ENCODE measurements around the gene NAT16. TPM values are rescaled to one million over a fixed set of nuclear protein-coding genes. Genes with fewer than 3 reads are reported as not detected.

The NAT16 gene
- total and polyA plus RNA-seq, 2 of the 13 experiments (the other 11 are each of a cell fraction or from before 2014, with no cell fraction given), result 0.04 TPM; not detected in 1

DNA sequence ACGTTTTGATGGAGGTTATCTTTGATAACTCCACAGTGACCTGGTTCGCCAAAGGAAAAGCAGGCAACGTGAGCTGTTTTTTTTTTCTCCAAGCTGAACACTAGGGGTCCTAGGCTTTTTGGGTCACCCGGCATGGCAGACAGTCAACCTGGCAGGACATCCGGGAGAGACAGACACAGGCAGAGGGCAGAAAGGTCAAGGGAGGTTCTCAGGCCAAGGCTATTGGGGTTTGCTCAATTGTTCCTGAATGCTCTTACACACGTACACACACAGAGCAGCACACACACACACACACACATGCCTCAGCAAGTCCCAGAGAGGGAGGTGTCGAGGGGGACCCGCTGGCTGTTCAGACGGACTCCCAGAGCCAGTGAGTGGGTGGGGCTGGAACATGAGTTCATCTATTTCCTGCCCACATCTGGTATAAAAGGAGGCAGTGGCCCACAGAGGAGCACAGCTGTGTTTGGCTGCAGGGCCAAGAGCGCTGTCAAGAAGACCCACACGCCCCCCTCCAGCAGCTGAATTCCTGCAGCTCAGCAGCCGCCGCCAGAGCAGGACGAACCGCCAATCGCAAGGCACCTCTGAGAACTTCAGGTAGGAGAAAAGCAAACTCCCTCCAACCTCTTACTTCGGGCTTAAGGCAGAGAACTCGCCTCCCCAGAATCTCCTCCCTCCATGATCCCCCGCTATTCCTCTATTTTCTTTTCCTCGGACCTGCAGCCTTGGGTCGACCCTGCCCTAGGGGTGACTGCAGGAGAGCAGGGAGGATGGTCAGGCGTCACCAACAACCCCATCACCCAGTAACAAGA lies 53.2 kb downstream of the NAT16 start, which contains the start of gene SERPINE1 (continued):
- TF ChIP-seq, protein P1, sequence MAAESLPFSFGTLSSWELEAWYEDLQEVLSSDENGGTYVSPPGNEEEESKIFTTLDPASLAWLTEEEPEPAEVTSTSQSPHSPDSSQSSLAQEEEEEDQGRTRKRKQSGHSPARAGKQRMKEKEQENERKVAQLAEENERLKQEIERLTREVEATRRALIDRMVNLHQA (CRISPR knock-in tag; IDR thresholded peaks at IDR 0.05), result no peak
- TF ChIP-seq TP53 (CRISPR knock-in tag; conservative IDR thresholded peaks at IDR 0.05), result peak; percentile 94; the same call in 1 of the 2 replicates
- TF ChIP-seq KDM5B (CRISPR knock-in tag; IDR thresholded peaks at IDR 0.05; ENCODE audit: borderline replicate concordance), result peak; percentile 49; the same call in 1 of the 2 replicates
- peak; percentile 100 for TF ChIP-seq POLR2G (IDR thresholded peaks at IDR 0.05; ENCODE audit: low read depth, low read length)
- no peak for TF ChIP-seq ZC3H4 (CRISPR knock-in tag; IDR thresholded peaks at IDR 0.05; ENCODE audit: borderline replicate concordance)
- TF ChIP-seq ZNF430 (CRISPR knock-in tag; IDR thresholded peaks at IDR 0.05), result peak; percentile 90
- TF ChIP-seq MAFF (IDR thresholded peaks at IDR 0.05; ENCODE audit: low read depth, low read length), result 0 out of 2 replicates have a peak, but pooled peaks have one; percentile 1
- TF ChIP-seq ZSCAN21 (CRISPR knock-in tag; IDR thresholded peaks at IDR 0.05; ENCODE audit: borderline replicate concordance), result peak; percentile 85; the same call in 1 of the 2 replicates
- TF ChIP-seq, protein P2, sequence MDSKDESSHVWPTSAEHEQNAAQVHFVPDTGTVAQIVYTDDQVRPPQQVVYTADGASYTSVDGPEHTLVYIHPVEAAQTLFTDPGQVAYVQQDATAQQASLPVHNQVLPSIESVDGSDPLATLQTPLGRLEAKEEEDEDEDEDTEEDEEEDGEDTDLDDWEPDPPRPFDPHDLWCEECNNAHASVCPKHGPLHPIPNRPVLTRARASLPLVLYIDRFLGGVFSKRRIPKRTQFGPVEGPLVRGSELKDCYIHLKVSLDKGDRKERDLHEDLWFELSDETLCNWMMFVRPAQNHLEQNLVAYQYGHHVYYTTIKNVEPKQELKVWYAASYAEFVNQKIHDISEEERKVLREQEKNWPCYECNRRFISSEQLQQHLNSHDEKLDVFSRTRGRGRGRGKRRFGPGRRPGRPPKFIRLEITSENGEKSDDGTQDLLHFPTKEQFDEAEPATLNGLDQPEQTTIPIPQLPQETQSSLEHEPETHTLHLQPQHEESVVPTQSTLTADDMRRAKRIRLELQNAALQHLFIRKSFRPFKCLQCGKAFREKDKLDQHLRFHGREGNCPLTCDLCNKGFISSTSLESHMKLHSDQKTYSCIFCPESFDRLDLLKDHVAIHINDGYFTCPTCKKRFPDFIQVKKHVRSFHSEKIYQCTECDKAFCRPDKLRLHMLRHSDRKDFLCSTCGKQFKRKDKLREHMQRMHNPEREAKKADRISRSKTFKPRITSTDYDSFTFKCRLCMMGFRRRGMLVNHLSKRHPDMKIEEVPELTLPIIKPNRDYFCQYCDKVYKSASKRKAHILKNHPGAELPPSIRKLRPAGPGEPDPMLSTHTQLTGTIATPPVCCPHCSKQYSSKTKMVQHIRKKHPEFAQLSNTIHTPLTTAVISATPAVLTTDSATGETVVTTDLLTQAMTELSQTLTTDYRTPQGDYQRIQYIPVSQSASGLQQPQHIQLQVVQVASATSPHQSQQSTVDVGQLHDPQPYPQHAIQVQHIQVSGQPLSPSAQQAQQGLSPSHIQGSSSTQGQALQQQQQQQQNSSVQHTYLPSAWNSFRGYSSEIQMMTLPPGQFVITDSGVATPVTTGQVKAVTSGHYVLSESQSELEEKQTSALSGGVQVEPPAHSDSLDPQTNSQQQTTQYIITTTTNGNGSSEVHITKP (CRISPR knock-in tag; IDR thresholded peaks at IDR 0.05; ENCODE audit: low read depth), result peak; percentile 2; the same call in 1 of the 2 replicates
- TF ChIP-seq ZNF101 (CRISPR knock-in tag; IDR thresholded peaks at IDR 0.05; ENCODE audit: borderline replicate concordance, low read depth), result no peak; the same call in 1 of the 2 replicates
- peak; percentile 45 for TF ChIP-seq DMAP1 (CRISPR knock-in tag; IDR thresholded peaks at IDR 0.05)
- TF ChIP-seq KLF9 (CRISPR knock-in tag; IDR thresholded peaks at IDR 0.05; ENCODE audit: low read depth), result no peak
- no peak; the same call in 1 of the 2 replicates for TF ChIP-seq ZNF703 (CRISPR knock-in tag; IDR thresholded peaks at IDR 0.05; ENCODE audit: borderline replicate concordance)
- TF ChIP-seq XBP1 (CRISPR knock-in tag; IDR thresholded peaks at IDR 0.05), result peak; percentile 13; the same call in 1 of the 2 replicates
- peak; percentile 90 for TF ChIP-seq PHF5A (CRISPR knock-in tag; IDR thresholded peaks at IDR 0.05; ENCODE audit: low read depth, unreplicated experiment)
- TF ChIP-seq, protein P3, sequence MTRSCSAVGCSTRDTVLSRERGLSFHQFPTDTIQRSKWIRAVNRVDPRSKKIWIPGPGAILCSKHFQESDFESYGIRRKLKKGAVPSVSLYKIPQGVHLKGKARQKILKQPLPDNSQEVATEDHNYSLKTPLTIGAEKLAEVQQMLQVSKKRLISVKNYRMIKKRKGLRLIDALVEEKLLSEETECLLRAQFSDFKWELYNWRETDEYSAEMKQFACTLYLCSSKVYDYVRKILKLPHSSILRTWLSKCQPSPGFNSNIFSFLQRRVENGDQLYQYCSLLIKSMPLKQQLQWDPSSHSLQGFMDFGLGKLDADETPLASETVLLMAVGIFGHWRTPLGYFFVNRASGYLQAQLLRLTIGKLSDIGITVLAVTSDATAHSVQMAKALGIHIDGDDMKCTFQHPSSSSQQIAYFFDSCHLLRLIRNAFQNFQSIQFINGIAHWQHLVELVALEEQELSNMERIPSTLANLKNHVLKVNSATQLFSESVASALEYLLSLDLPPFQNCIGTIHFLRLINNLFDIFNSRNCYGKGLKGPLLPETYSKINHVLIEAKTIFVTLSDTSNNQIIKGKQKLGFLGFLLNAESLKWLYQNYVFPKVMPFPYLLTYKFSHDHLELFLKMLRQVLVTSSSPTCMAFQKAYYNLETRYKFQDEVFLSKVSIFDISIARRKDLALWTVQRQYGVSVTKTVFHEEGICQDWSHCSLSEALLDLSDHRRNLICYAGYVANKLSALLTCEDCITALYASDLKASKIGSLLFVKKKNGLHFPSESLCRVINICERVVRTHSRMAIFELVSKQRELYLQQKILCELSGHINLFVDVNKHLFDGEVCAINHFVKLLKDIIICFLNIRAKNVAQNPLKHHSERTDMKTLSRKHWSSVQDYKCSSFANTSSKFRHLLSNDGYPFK (CRISPR knock-in tag; IDR thresholded peaks at IDR 0.05; ENCODE audit: borderline replicate concordance), result peak; percentile 68; the same call in 1 of the 2 replicates
- peak; percentile 99 for TF ChIP-seq ZNF350 (CRISPR knock-in tag; IDR thresholded peaks at IDR 0.05; ENCODE audit: borderline replicate concordance, low read depth)
- no peak for TF ChIP-seq FIP1L1 (IDR thresholded peaks at IDR 0.05; ENCODE audit: borderline replicate concordance, insufficient read depth, low read depth, low read length)
- peak; percentile 80 for TF ChIP-seq ZMYM4 (CRISPR knock-in tag; IDR thresholded peaks at IDR 0.05)
- TF ChIP-seq, protein P4, sequence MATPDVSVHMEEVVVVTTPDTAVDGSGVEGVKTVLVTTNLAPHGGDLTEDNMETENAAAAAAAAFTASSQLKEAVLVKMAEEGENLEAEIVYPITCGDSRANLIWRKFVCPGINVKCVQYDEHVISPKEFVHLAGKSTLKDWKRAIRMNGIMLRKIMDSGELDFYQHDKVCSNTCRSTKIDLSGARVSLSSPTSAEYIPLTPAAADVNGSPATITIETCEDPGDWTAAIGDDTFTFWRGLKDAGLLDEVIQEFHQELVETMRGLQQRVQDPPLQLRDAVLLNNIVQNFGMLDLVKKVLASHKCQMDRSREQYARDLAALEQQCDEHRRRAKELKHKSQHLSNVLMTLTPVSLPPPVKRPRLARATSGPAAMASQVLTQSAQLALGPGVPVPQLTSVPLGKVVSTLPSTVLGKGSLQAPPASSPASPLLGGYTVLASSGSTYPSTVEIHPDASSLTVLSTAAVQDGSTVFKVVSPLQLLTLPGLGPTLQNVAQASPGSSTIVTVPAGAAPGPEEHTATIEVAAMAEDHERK (CRISPR knock-in tag; IDR thresholded peaks at IDR 0.05; ENCODE audit: low read depth), result no peak
- no peak for TF ChIP-seq ISX (CRISPR knock-in tag; conservative IDR thresholded peaks at IDR 0.05)
